Stimulated activated naive CD4-positive, alpha-beta T cell treated with Interleukin-2 at 50 U/mL for 16 hours (primary cell): ENCODE results near the gene CCDC185.
"Not testable (repeated sequence)": the region's sequence is repeated elsewhere in the genome, so short reads cannot be mapped to it uniquely, and the experiment has no call there.

Source experiments
- DNase-seq: peaks from one replicate; lab custom pipeline; 2025; lab: John Stamatoyannopoulos, UW

Gene CCDC185

DNA sequence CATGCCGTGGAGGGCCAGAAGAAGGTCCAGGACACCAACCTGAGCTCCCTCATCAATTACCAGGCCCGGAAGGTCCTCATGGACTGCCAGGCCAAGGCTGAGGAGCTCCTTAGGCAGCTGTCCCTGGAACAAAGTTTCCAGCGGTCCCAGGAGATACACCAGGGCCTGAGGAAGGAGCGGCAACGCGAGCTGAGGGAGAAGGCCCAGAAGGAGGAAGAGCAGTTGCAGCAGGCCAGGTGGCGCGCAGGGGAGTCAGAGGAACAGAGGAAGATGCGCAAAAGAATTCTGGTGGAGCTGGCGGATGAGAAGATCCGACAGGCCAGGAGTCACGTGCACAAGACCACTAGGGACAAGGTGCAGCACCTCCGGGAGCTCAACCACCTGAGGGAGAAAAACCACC lies 1.5 kb downstream of the CCDC185 start:
- DNase-seq: no peak

DNA sequence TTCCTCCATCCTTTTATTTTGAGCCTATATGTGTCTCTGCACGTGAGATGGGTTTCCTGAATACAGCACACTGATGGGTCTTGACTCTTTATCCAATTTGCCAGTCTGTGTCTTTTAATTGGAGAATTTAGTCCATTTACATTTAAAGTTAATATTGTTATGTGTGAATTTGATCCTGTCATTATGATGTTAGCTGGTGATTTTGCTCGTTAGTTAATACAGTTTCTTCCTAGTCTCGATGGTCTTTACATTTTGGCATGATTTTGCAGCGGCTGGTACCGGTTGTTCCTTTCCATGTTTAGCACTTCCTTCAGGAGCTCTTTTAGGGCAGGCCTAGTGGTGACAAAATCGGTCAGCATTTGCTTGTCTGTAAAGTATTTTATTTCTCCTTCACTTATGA lies 6.2 kb downstream of the CCDC185 start:
- not testable (repeated sequence) for DNase-seq

DNA sequence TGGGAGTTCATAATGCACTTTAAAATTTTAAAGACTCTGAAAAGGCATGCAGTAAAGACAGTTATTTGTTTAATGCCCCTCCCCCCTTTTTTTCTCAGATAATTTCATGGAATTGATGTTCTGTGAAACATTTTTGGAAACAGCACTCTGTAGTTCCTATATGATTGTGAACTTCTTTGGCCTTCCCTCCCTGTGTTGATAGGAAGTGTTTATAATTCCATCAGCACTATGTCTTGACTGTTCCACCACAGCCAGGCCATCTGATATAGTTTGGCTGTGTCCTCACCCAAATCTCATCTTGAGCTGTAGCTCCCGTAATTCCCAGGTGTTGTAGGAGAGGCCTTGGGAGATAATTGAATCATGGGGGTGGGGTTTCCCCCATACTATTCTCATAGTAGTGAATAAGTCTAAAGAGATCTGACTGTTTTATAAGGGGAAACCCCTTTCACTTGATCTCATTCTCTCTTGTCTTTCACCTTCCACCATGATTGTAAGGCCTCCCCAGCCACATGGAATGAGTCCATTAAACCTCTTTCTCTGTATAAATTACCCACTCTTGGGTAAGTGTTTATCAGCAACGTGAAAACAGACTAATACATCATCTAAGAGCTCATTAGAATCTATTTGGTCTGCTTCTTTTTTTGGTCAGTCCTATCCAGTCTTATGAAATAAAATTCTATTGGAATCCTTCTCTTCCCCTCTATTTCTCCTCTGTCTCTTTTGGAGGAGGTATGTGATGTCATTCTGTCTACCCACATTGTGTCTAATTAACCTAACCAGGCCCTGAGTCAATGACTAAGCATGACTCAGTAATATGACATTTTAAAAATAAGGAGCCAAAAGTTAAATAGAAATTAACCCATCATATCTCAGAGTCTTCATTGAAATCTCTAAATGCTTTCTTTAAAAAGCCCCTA lies 8.9 kb downstream of the CCDC185 start:
- DNase-seq: no peak

DNA sequence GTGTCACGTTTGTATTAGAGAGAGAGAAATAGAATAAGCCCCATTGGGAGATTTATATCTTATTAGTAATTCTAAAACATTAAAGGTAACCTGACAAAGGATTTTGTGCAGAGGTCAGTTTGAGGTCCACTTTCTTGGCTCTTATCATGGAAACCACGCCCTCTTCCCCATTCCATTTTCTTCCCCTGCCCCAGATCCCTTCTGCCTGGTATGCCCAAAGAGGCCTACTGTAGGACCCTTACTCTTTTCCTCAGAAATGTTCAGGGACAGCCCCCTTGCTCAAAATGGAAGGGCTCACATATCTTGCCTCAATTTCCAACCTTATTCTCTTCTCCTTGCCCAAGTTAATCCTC lies 9.6 kb downstream of the CCDC185 start:
- no peak for DNase-seq

DNA sequence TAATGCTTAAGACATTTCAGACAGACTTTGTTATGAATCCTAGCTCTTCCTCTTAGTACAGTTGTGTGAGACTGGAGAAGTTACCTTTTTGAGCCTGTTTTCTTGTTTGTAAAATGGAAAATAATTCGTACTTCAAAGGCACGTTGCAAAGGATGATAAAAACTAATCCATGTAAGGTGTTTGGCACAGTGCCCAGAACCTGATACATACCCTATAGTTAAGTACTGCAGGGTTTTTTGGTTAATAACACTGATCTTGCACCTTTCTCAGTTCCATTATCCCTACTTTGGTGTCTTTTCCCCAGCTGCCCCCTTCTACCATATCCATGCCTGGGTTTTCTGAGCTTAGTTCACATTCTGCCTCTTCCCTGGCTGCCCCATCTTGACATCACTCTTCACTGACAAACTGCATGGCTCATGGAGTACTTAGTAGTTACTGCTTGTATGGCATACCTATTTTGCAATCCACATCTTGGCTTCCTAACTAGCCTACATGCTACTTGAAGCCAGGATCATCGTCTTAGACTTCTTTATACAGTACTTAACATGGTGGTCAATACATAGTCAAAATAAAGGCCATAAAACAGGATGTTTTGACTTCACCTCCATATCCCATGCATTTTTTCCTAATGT lies 10.1 kb downstream of the CCDC185 start:
- no peak for DNase-seq

DNA sequence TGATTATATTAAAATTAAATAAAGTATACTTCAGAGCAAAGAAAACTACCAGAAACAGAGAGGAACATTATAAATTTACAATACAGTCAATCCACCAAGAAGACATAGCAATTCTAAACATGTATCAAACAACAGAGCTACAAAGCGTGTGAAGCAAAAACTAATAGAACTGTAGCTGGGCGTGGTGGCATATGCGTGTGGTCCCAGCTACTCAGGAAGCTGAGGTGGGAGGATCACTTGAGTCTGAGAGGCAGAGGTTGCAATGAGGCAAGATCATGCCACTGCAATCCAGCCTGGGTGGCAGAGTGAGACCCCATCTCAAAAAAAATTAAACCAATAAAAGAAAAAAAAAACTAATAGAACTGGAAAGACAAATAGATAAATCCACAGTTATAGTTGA lies 12.3 kb downstream of the CCDC185 start:
- DNase-seq: no peak

DNA sequence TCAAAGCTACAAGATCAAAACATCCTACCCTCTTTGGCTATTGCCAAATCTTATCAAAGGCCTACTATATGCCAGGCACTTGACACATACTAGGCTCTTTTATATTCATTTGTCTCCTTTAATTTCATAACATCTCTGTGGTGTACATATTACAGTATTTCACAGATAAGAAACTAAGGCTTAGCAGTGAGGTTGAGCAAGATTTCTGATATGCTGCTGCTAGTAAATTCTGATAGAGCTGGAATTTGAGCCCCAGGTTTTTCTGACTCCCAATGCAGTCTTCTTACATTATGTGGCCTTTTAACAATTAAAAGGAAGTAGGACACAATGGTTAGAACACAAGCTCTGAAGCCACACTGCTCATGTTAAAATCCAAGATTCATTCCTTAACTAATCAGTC lies 16.8 kb downstream of the CCDC185 start:
- DNase-seq: no peak

DNA sequence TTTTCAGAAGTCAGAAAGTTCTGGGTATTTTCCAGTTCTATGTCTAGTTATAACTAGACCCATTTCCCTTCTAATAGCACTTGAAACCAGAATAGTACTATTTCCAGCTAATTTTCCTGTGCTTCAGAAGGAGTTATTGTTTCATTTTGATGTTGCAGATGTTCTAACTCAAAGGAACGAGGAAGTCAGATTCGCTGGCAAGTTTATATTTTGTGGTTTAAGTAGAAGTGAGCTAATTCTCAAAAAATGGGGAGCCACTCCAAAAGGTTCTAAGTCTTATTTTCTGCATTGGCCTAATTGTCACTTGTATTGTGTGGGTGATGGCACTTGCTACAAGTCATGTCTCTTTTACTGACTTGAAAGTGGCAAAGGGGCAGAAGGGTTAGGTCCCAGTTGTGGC lies 18.1 kb downstream of the CCDC185 start:
- DNase-seq: no peak

DNA sequence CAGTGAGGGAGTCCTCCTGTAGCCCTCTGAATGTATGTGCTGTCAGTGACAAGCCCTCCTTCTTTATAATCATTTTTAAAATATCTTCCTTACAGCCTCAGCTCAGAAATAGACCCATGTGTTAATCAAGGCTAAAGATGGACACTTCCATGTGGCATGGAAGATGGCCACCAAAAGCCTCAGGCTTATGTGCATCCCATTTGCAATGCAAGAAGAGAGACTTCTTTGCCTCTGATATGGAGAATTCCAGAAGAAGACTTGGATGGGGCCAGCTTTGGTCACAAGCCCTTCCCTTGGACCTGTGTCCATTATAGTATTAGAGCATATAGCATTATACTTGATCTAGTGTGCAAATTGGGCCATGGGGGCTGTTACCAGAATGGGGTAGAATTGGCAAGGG lies 18.5 kb downstream of the CCDC185 start:
- no peak for DNase-seq

DNA sequence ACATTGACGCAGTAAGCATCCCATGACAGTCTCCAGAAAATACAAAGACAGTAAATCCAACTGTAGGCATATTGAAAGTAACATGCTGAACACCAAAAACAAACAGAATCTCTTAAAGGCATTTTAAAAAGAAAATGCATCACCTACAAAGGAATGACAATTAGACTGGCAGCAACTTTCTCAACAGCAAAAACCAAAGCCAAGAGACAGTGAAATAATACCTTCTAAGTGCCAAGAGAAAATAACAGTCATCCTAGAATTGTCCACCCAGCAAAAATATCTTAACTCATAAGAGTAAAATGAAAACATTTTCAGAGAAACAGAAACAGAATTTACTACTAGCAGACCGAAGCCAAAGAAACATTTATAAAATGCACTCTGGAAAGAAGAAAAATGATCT lies 20.0 kb downstream of the CCDC185 start:
- DNase-seq: no peak

DNA sequence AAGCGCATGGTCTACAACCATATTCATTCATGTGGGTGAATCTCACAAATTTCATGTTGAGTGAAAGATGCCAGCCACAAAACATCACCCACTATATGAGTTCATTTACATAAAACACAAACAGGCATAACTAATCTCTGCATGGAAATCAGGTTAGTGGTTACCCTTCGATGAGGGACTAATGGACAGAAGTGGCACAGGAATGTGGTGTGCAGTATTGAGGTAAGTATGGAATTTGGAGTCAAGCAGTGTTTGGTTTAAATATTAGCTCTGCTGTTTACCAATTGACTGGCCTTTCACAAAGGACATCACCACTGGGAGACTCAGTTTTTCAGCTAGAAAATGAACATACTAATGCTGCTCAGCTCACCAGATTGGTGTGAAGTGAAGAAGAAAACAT lies 24.2 kb downstream of the CCDC185 start:
- DNase-seq: no peak

DNA sequence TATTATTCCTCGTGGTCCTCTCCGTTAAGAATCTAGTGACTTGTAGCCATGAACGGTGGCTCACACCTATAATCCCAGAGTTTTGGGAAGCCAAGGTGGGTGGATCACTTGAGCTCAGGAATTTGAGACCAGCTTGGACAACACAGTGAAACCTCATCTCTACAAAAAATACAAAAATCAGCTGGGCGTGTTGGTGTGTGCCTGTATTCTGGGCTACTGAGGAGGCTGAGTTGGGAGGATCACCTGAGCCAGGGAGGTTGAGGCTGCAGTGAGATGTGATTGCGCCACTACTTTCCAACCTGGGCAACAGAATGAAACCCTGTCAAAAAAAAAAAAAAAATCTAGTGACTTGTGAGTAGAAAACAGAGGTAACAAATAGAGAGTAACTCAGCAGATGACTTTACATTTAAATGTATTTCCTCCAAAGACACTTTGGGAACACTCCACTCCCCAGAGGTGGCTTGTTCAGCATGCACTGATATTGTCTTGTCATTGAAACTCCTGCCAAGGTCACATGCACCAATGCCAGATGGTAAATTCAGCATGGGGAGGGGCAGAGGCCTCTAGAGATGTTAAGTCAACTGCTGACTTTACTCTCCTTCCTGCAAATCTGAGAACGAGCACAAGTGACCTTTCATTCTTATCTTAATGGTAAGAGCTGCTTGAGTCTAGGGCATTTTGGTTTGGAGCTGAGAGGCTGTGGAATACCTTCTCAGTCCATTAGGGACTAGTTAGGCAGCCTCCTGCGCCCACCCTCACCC lies 24.9 kb downstream of the CCDC185 start:
- DNase-seq: no peak

DNA sequence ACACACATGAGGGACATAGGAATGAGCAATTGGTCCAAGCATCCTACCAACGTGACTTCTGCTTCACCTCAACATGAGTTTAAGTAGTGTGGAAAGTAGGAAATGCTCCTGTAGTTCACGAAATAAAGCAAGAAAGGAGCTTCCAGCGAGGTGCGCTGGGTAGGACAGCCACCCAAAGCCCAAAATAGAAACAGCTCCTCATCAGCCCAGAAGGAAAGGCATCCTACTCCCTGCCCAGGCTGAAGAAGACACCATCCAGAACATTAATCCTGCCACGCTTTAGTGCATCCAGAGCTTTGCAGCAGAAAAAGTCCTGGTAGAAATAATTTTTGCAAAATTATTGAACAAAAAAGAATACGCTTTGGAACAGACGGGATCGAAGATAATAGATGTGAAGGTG lies 25.9 kb downstream of the CCDC185 start:
- no peak for DNase-seq

DNA sequence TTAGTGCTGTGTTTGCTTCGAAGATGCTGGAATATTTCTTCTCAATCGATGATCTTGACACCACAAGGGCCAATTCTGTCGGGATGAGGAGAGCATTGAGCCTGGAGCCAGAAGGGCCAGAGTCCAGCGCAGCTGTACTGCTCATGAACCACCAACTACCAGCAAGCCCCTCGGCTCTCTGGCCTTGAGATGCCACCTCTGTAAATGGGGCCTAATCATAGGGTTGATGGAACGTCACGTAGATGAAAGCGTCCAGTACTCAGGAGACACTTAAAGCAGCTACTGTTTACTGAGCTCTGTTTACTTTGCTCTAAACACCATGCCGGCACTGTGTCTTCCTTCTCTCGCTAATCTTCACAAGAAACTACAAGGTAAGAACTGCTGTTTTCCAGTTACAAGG lies 26.3 kb downstream of the CCDC185 start:
- DNase-seq: no peak

DNA sequence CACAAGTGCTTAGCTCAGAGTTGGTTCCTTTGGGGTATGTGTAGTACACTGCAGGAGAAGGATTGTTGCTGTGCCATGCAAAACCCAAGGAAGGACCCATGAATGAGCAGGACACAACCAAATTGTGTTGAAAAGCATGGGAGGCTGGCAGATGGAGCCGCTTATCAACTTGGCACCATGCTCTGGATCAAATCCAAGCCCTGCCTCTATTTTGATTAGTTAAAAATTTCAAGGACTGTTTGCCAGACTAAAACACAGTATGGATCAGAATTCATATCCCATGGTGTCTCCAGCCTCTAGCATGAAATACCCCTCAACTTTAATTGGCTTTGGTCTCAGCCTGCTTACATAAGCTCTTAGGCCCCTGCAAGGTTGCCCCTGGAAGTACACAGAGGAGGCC lies 27.8 kb downstream of the CCDC185 start:
- DNase-seq: no peak

DNA sequence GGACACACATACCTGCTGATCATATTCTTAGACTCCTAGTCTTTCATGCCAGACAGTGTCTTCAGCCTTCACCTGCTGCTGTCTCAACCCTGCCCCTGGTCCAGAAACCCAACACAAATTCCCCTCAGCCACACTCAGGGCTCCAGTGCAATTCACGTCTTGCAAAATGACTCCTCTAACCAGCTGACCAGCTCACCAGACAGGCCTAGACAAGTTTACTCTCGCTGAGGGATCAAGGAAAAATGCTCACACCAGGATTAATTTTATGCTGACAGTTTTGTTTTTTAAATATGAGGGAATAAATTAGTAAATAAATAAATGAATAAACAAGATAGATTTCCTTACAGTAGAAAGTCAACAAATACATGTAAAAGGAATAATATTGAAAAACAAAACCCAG lies 28.5 kb downstream of the CCDC185 start:
- DNase-seq: no peak

DNA sequence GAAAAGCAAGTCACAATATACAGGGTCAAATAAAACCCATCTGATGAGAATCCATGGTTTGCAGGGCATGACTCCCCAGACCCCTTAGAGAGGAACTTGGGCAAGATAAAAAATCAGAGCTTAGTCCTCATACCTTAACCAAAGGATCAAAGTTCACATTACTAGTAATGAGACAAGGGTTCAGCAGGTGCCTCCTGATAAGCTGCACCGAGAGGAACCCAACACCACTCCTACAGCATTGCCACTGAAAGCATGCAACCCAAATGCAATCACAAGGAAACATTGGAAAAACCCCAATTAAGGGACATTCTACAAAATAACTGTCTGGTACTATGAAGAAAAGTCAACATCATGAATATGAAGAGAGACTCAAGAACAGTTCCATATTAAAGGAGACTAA lies 29.7 kb downstream of the CCDC185 start:
- DNase-seq: no peak

DNA sequence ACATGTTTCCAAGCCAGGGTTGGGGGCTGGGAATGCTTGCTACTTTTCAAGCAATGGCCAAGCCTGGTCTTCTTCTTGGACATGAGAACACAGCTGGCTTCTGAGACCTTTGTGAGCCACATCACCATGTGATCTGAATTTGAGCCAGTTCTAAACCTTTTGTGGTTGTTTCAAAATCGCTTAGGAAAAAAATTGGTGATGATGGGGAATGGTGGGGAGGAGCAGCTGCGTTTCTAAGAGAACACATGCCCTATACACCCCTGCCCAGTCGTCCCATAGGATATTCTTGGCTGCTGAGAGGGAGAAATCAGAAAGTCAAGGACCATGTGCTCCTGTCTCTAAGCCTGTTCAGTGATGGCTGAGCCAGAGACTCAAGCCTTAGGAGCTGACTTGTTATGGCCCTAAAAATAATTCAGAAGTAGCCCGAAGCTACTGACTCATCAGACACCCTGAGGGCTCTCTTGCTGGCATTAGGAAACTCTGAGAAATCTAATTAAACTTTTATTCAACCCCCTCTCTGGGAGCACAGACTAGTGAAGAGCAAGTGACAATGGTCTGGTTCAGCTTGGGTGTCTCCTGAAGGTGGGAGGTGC lies 30.5 kb downstream of the CCDC185 start:
- no peak for DNase-seq

DNA sequence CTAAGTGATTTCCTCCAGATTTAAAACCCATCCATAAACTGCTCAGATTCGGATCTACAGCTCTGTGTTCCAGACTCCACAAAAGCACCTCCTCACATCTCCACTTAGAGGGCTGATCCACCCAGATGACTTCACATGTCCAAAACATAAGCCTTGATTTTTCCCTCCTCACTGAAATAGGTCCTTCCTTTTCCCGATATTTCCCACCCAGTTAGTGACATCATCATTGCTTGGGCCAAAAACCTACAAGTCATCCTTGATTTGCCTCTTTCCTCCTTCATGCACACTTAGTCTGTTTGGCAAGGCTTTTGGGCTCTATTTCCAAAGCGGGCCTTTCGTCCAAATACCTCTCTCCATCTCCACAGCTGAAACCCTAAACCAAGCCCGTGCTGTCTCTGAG lies 32.3 kb downstream of the CCDC185 start:
- no peak for DNase-seq

DNA sequence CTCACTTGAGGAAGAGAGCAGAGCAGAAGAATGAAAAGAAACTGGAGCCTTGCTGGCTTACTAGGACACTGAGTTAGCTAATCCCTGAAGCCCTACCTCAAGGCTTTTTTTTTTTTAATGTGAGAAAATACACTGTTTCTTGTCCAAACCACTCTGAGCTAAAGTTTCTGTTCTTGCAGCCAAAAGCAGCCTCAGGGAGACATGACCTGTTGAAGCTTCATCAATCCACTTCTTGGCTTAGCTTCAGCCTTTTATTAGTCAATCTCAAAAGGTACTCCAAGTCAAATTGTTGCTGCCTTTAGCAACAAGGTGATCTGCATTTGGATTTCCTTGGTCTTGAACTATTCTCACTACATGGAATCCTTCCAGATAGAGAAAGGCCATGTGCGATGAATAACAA lies 33.7 kb downstream of the CCDC185 start:
- DNase-seq: no peak

DNA sequence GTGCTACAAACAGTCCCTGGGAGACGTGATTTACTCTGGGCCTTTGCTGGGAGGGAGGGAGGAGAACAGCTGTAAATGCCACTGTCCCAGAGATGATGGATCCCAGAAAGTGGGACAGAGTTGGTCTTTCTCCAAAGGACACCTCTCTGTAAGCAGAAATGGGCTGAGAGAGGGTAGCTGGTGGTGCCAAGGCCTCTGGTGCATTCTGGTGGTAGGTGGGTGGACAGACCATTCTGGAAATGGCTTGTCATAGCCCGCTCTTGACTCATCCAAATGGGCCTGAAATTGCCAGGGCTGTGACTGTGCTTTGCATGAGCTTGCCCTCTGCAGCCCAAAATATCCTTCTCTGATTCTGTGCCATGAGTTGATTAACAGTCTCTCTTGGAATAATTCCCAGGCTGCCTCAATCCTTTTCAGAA lies 36.1 kb downstream of the CCDC185 start:
- DNase-seq: no peak

DNA sequence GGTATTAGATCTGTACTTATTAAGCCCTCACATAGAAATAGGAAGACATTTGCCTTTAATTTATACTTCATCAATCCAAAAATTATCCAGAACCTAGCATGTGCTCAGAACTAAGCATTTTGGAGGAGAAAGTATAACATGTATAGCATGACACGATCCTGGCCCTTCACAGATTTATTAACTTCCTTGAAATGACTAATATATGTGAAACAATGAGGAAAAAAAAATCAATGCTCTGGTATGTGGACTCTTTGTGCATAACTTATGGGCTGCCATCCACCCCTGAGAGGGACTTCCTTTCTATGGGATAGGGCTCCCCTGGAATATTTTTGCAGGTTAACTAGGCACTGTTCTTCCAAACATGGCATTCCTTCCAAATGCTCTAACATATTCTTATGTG lies 36.6 kb downstream of the CCDC185 start:
- no peak for DNase-seq

DNA sequence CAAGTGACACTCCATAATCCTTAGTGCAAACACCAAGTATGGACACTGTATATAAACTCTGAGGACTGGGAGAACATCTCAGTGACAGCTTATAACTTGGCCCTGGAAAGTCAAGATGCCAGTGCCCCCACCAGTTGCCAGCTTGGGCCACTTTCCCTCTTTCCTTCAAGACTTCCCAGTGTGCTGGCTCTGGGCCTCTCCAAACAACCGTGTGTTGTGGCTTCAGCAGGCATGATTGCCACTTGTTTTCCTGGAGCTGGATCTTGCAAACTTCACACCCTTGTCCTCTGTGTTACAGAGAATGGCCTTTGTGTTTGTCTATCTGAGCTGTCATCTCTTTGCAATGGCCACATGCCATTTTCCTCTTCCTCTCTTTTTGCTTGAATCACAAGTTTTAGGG lies 37.0 kb downstream of the CCDC185 start:
- no peak for DNase-seq
